Lung microvascular endothelial cell (primary cell): Measurements from ENCODE around the gene SSBP2. TPM values are rescaled to one million over a fixed set of nuclear protein-coding genes. Genes with fewer than 3 reads are reported as not detected.

Source experiments
- DNase-seq, 2 donors: peaks; one replicate each; pipeline versions ENCODE4 v3.0.0 to v3.0.0-alpha.2; 2010; ENCODE audit warnings: low read depth in 2 of 2
- total RNA-seq: library from RNA; depleted of rRNA; stranded (reverse); fragments of >200 nt; gene quantifications from 2 replicates; pipeline ENCODE4 v1.2.1, GENCODE V29; 2014

The SSBP2 gene
- 5.7 and 11.9 TPM in 2 replicates for total RNA-seq

- peak; percentile 99 to 100 for DNase-seq
Observed at GRCh38 chr5:81751009-81751835, at the start of gene SSBP2. Gene SSBP2, minus strand, starts transcription at chr5:81751097. Its CDS starts 55 bp downstream, at chr5:81751042.

GRCh38 chr5:81795666-81796065, 44.8 kb upstream of the SSBP2 start:
- DNase-seq: no peak

- DNase-seq: no peak
Observed at GRCh38 chr5:81794226-81794625, 43.3 kb upstream of the SSBP2 start.

GRCh38 chr5:81790336-81790735, 39.4 kb upstream of the SSBP2 start:
- no peak for DNase-seq

GRCh38 chr5:81789033-81789432, 38.1 kb upstream of the SSBP2 start:
- peak in 1 of 2 donors; percentile 51 for DNase-seq

GRCh38 chr5:81788329-81788728, 37.4 kb upstream of the SSBP2 start:
- DNase-seq: no peak

- DNase-seq: peak; percentile 56 to 74
Observed at GRCh38 chr5:81787474-81788242, 36.8 kb upstream of the SSBP2 start.

- peak in 1 of 2 donors; percentile 68 for DNase-seq
Observed at GRCh38 chr5:81786991-81787390, 36.1 kb upstream of the SSBP2 start.

GRCh38 chr5:81786496-81786895, 35.6 kb upstream of the SSBP2 start:
- no peak for DNase-seq

- no peak for DNase-seq
Observed at GRCh38 chr5:81785322-81785721, 34.4 kb upstream of the SSBP2 start.

GRCh38 chr5:81783401-81783800, 32.5 kb upstream of the SSBP2 start:
- no peak for DNase-seq

- DNase-seq: no peak
Observed at GRCh38 chr5:81782811-81783210, 31.9 kb upstream of the SSBP2 start.

GRCh38 chr5:81779916-81780266, 29.0 kb upstream of the SSBP2 start:
- no peak for DNase-seq

- DNase-seq: peak; percentile 65 to 82
Observed at GRCh38 chr5:81779125-81779915, 28.4 kb upstream of the SSBP2 start.

- peak; percentile 60 to 64 for DNase-seq
Observed at GRCh38 chr5:81778642-81779041, 27.7 kb upstream of the SSBP2 start.

GRCh38 chr5:81776258-81776657, 25.4 kb upstream of the SSBP2 start:
- DNase-seq: no peak

GRCh38 chr5:81774374-81774773, 23.5 kb upstream of the SSBP2 start:
- peak; percentile 70 to 97 for DNase-seq

GRCh38 chr5:81773574-81773973, 22.7 kb upstream of the SSBP2 start:
- peak in 1 of 2 donors; percentile 38 for DNase-seq

- DNase-seq: peak in 1 of 2 donors; percentile 22
Observed at GRCh38 chr5:81773161-81773560, 22.3 kb upstream of the SSBP2 start.

- DNase-seq: no peak
Observed at GRCh38 chr5:81772488-81772887, 21.6 kb upstream of the SSBP2 start.

GRCh38 chr5:81768935-81769452, 18.1 kb upstream of the SSBP2 start:
- peak; percentile 93 to 98 for DNase-seq

- DNase-seq: no peak
Observed at GRCh38 chr5:81767938-81768337, 17.0 kb upstream of the SSBP2 start.
